ENCODE measurements around the gene RASSF7. TPM values are rescaled to one million over a fixed set of nuclear protein-coding genes. Genes with fewer than 3 reads are reported as not detected.

The RASSF7 gene
- total and polyA plus RNA-seq, 10 of the 15 experiments (the other 5 are each of a cell fraction or from before 2014, with no cell fraction given), result 0.39 to 29.7 (median 13.2) TPM

GRCh38 chr11:568306-569157 lies 7.8 kb downstream of the RASSF7 start (continued):
- TF ChIP-seq NKRF (conservative IDR thresholded peaks at IDR 0.05) (peak; percentile 86), SRF (IDR thresholded peaks at IDR 0.05; ENCODE audit: low read depth in 2 of 2, low read length in 2 of 2) (0 out of 4 replicates have a peak, but pooled peaks of 1 of the 2 experiments have one; percentile 14), ZNF217 (IDR thresholded peaks at IDR 0.05) (peak; percentile 61; the same call in 1 of the 2 replicates), BACH1 (IDR thresholded peaks at IDR 0.05; ENCODE audit: borderline replicate concordance) (peak; percentile 98), USF2 (IDR thresholded peaks at IDR 0.05; ENCODE audit: borderline replicate concordance, low read depth, low read length) (no peak), ZNF24 (IDR thresholded peaks at IDR 0.05) (no peak), NFYB (IDR thresholded peaks at IDR 0.05; ENCODE audit: insufficient read depth, low read depth, low read length) (peak; percentile 93), SMC3 (IDR thresholded peaks at IDR 0.05; ENCODE audit: borderline replicate concordance, low read length) (no peak), ZNF207 (IDR thresholded peaks at IDR 0.05; ENCODE audit: borderline replicate concordance) (no peak), SKIL (IDR thresholded peaks at IDR 0.05; ENCODE audit: low read depth, poor library complexity, severe bottlenecking) (no peak), GATAD2B (conservative IDR thresholded peaks at IDR 0.05; ENCODE audit: low read depth) (peak; percentile 97), JUND (IDR thresholded peaks at IDR 0.05; ENCODE audit: low read depth, low read length) (peak; percentile 99), RB1 (IDR thresholded peaks at IDR 0.05; ENCODE audit: borderline replicate concordance) (peak; percentile 77; the same call in 1 of the 2 replicates), ZBTB11 (CRISPR knock-in tag; IDR thresholded peaks at IDR 0.05) (no peak), HDAC6 (IDR thresholded peaks at IDR 0.05; ENCODE audit: unreplicated experiment) (no peak), FOXM1 (IDR thresholded peaks at IDR 0.05; ENCODE audit: low read depth, low read length) (no peak), ESRRA (IDR thresholded peaks at IDR 0.05; ENCODE audit: low read length) (no peak), ELK1 (IDR thresholded peaks at IDR 0.05; ENCODE audit: low read depth, low read length) (0 out of 2 replicates have a peak, but pooled peaks have one; percentile 9), NR2C1 (IDR thresholded peaks at IDR 0.05) (peak; percentile 44)

All from GM12878 (cell line).